Esophagus (tissue), 2 donors: ENCODE measurements around the gene EP300. TPM values are rescaled to one million over a fixed set of nuclear protein-coding genes. Genes with fewer than 3 reads are reported as not detected.
"Not testable (repeated sequence)": the region's sequence is repeated elsewhere in the genome, so short reads cannot be mapped to it uniquely, and the experiment has no call there.

Source experiments
- H3K27ac ChIP-seq, 2 donors: one replicate each; pipeline ENCODE4 v1.5.1; 2013; ENCODE audit warnings: low read depth in 2 of 2, mild to moderate bottlenecking in 2 of 2, inconsistent platforms in 1 of 2, low read length in 1 of 2, moderate library complexity in 1 of 2
- H3K27me3 ChIP-seq, 2 donors: one replicate each; pipeline ENCODE4 v1.6.1; 2013; ENCODE audit warnings: low read length in 2 of 2, control low read depth in 1 of 2, mild to moderate bottlenecking in 1 of 2; ENCODE audit not compliant: insufficient read depth in 2 of 2, control insufficient read depth in 1 of 2
- H3K36me3 ChIP-seq, 2 donors: one replicate each; pipeline ENCODE4 v1.6.1; 2013; ENCODE audit warnings: low read length in 1 of 2; ENCODE audit not compliant: control insufficient read depth in 2 of 2, insufficient read depth in 2 of 2
- H3K4me1 ChIP-seq, 2 donors: one replicate each; pipeline ENCODE4 v1.6.1; 2013; ENCODE audit warnings: low read length in 1 of 2; ENCODE audit not compliant: control insufficient read depth in 2 of 2, insufficient read depth in 2 of 2
- H3K4me3 ChIP-seq, 2 donors: one replicate each; pipeline ENCODE4 v1.5.1; 2013; ENCODE audit warnings: low read length in 2 of 2, mild to moderate bottlenecking in 2 of 2, low read depth in 1 of 2, moderate library complexity in 1 of 2
- H3K9me3 ChIP-seq, 2 donors: one replicate each; pipeline ENCODE4 v1.6.1; 2013; ENCODE audit warnings: mild to moderate bottlenecking in 2 of 2, low read depth in 1 of 2, low read length in 1 of 2, moderate library complexity in 1 of 2; ENCODE audit not compliant: control insufficient read depth in 2 of 2, insufficient read depth in 1 of 2
- WGBS, 2 donors: extraction: QIAGEN DNeasy Blood & Tissue Kit; methylation state at CpG; one replicate each; pipeline ENCODE4 v1.1.7; 2013; 5-methylcytosine and 5-hydroxymethylcytosine counted together
- polyA plus RNA-seq, 2 donors: library from polyadenylated mRNA; stranded (reverse); fragments of 200-250 nt; gene quantifications; one replicate each; pipeline ENCODE4 v1.2.3, GENCODE V29; 2013
- donor health status: healthy with polysubstance abuse.
- donor health status: Bipolar disorder and iron deficiency.

EP300 gene
- polyA plus RNA-seq, 2 donors = 11.6 to 13.7 TPM

DNA sequence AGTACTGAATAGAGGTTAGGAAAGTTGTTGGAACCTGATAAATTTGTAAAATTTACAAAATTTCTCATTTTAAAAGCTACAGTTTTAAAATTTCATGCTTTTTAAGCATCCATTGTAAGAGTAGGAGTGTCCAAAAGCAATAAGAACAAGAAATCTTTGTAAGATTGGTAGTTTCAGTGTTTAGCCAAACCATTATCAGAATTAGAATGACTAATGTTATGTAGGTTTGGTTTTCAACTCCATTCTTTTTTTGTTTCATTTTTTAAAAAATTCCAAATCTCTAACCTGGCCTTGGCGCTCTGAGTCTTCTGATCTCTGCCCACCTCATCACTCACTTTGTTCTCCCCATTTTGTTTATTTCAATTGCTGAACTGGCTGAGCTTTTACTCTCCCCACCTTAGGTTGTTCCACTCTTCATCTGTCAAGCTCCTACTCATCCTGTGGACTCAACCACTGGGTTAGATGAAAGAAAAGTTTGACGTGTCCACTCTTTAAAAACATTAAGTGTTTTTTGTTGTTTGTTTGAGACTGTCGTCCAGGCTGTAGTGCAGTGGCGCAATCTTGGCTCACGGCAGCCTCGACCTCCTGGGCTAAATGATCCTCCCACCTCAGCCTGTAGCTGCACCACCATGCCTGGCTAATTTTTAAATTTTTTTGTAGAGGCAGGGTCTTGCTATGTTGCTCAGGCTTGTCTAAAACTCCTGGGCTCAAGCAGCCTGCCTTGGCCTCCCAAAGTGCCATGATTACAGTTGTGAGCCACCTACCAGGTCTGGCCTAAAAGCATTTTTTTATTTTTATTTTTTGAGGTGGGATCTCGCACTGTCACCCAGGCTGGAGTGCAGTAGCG lies 14.0 kb downstream of the EP300 start:
- Histone ChIP-seq H3K27ac (no peak overlapping the region), H3K9me3 (no peaks in the 10 kb centered on the region), H3K36me3 (no peaks in the 10 kb centered on the region), H3K4me3 (no peak overlapping the region), H3K4me1 (no peaks in the 10 kb centered on the region), H3K27me3 (no peaks in the 10 kb centered on the region)
- WGBS, 2 donors = 61 to 65% methylated on average over 8 of the region's 8 CpGs

DNA sequence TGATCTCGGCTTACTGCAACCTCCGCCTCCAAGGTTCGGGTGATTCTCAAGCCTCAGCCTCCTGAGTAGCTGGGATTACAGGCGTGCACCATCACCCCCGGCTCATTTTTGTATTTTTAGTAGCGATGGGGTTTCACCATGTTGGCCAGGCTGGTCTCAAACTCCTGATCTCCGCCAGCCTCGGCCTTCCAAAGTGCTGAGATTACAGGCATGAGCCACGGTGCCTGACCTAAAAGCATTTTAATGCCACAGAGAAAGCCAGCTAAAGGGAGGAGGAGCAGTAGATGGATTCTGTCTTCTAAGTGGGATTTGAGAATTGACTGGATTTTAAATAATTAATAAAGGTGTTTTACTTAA lies 14.6 kb downstream of the EP300 start:
- H3K36me3 ChIP-seq = not testable (repeated sequence)
- WGBS, 2 donors = 85 to 87% methylated on average over 9 of the region's 9 CpGs

DNA sequence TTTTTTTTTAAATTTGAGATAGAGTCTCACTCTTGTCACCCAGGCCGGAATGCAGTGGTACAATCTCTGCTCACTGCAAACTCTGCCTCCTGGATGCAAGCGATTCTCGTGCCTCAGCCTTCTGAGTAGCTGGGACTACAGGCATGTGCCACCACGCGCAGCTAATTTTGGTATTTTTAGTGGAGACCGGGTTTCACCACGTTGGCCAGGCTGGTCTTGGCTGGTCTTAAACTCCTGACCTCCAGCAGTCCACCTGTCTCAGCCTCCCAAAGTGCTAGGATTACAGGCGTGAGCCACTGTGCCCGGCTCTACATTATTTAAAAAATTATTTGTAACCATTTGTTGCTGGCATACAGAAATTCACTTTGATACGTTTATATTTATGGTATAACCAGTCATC lies 18.6 kb downstream of the EP300 start:
- Histone ChIP-seq H3K4me3 (no peak overlapping the region), H3K36me3 (no peaks in the 10 kb centered on the region), H3K27ac (no peak overlapping the region), H3K27me3 (no peaks in the 10 kb centered on the region), H3K4me1 (peaks cover 0 to 3% of the 10 kb centered on the region in 2 donors), H3K9me3 (no peaks in the 10 kb centered on the region)
- WGBS, 2 donors = 85 to 89% methylated on average over 10 of the region's 10 CpGs

More for the DNA sequence above, 14.6 kb downstream of the EP300 start:
- H3K27me3 ChIP-seq, H3K4me1 ChIP-seq, H3K9me3 ChIP-seq, H3K27ac ChIP-seq, H3K4me3 ChIP-seq: not testable (repeated sequence)

DNA sequence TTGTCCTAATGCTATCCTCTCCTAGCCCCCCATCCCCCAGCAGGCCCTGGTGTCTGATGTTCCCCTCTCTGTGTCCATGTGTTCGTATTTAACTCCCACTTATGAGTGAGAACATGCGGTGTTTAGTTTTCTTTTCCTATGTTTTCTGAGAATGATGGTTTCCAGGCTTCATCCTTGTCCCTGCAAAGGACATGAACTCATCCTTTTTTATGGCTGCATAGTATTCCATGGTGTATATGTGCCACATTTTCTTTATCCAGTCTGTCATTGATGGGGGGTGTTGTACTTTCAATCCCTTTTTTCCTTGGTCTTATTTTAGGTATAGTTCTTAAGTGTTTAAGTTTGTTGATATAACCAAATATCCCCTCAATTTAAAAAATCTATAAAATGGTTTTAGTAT lies 23.9 kb downstream of the EP300 start:
- peaks cover 6 to 7% of the 10 kb centered on the region in 2 donors for H3K36me3 ChIP-seq
- no peaks in the 10 kb centered on the region for H3K9me3 ChIP-seq
- 95 to 97% methylated on average over 2 of the region's 2 CpGs for WGBS, 2 donors
- peaks cover 2 to 3% of the 10 kb centered on the region in 2 donors for H3K4me1 ChIP-seq
- H3K4me3 ChIP-seq = no peak overlapping the region
- no peaks in the 10 kb centered on the region for H3K27me3 ChIP-seq
- no peak overlapping the region for H3K27ac ChIP-seq

DNA sequence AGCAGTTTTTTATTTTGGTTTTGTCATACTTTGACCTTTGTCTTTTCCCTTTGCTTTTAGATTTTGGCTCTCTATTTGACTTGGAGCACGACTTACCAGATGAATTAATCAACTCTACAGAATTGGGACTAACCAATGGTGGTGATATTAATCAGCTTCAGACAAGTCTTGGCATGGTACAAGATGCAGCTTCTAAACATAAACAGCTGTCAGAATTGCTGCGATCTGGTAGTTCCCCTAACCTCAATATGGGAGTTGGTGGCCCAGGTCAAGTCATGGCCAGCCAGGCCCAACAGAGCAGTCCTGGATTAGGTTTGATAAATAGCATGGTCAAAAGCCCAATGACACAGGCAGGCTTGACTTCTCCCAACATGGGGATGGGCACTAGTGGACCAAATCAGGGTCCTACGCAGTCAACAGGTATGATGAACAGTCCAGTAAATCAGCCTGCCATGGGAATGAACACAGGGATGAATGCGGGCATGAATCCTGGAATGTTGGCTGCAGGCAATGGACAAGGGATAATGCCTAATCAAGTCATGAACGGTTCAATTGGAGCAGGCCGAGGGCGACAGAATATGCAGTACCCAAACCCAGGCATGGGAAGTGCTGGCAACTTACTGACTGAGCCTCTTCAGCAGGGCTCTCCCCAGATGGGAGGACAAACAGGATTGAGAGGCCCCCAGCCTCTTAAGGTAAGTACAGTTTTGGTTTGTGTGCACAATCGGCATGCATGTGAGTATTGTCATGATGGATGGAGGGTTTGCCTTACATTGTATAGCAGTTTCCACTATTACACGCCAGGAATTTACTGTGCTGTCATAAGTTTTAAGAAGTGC lies 25.0 kb downstream of the EP300 start:
- H3K27ac ChIP-seq = no peak overlapping the region
- H3K4me1 ChIP-seq = peaks cover 2 to 3% of the 10 kb centered on the region in 2 donors
- 78 to 83% methylated on average over 9 of the region's 9 CpGs for whole genome bisulfite sequencing, 2 donors
- H3K36me3 ChIP-seq = peaks cover 6 to 7% of the 10 kb centered on the region in 2 donors
- H3K4me3 ChIP-seq = no peak overlapping the region
- H3K9me3 ChIP-seq = no peaks in the 10 kb centered on the region
- H3K27me3 ChIP-seq = no peaks in the 10 kb centered on the region

DNA sequence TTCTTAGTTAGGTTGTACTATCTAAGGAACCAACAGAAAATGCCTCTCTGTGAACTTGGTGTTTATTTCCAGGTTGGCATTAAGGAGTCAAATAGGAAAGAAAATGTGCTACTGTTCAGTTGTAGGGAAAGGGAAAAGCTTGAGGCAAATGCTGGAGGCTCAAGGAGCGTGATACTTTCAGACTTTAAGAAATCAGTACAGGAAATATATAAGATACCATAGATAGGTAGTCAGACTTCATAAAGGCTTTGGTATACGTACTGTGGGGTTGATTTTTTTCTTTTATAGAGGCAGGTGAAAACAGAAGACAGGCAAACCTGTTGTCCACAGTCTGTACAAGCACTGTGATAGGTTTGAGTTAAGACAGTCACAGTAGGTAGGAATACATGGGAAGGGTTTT lies 30.8 kb downstream of the EP300 start:
- WGBS, 2 donors = 80 to 89% methylated on average over 2 of the region's 2 CpGs
- peaks cover 0 to 2% of the 10 kb centered on the region in 2 donors for H3K4me1 ChIP-seq
- peaks cover 6 to 11% of the 10 kb centered on the region in 2 donors for H3K36me3 ChIP-seq
- no peak overlapping the region for H3K4me3 ChIP-seq
- H3K27me3 ChIP-seq = no peaks in the 10 kb centered on the region
- H3K9me3 ChIP-seq = no peaks in the 10 kb centered on the region
- H3K27ac ChIP-seq = no peak overlapping the region

DNA sequence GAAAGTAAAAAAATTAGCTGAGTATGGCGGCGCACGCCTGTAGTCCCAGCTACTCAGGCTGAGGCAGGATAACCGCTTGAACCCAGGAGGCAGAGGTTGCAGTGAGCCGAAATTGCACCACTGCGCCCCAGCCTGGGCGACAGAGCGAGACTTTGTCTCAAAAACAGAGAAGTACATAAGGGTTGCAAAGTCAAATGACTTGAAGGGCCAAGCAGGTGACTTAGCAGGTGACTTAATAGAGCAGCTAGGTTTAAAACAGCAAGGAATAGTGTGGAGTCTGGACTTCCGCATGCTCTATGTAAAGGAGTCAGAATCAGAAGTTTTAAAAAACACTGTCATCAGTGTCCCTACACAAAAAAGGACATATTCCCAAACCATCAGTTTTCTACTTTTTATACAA lies 31.7 kb downstream of the EP300 start:
- H3K4me1 ChIP-seq = peaks cover 0 to 2% of the 10 kb centered on the region in 2 donors
- H3K36me3 ChIP-seq = peaks cover 6 to 12% of the 10 kb centered on the region in 2 donors
- 97 to 98% methylated on average over 9 of the region's 9 CpGs for WGBS, 2 donors
- H3K4me3 ChIP-seq = no peak overlapping the region
- no peaks in the 10 kb centered on the region for H3K27me3 ChIP-seq
- no peak overlapping the region for H3K27ac ChIP-seq
- H3K9me3 ChIP-seq = no peaks in the 10 kb centered on the region

- Histone ChIP-seq H3K36me3 (peaks cover 6 to 15% of the 10 kb centered on the region in 2 donors), H3K4me1 (peaks cover 0 to 2% of the 10 kb centered on the region in 2 donors), H3K27me3 (no peaks in the 10 kb centered on the region), H3K27ac (no peak overlapping the region), H3K9me3 (no peaks in the 10 kb centered on the region), H3K4me3 (no peak overlapping the region)
- WGBS, 2 donors = 96 to 97% methylated on average over 5 of the region's 5 CpGs
These were observed 35.1 kb downstream of the EP300 start for GRCh38 chr22:41127451-41127850.

- 96 to 97% methylated on average over 14 of the region's 14 CpGs for WGBS, 2 donors
- no peak overlapping the region for H3K4me3 ChIP-seq
- H3K4me1 ChIP-seq = peaks cover 0 to 2% of the 10 kb centered on the region in 2 donors
- H3K27me3 ChIP-seq = no peaks in the 10 kb centered on the region
- no peaks in the 10 kb centered on the region for H3K9me3 ChIP-seq
- H3K36me3 ChIP-seq = peaks cover 6 to 15% of the 10 kb centered on the region in 2 donors
- no peak overlapping the region for H3K27ac ChIP-seq
These were observed 36.2 kb downstream of the EP300 start for GRCh38 chr22:41128606-41129005.
